ENCODE data around the gene CALCOCO2.

- TF ChIP-seq ZBTB8A (CRISPR knock-in tag; IDR thresholded peaks at IDR 0.05; ENCODE audit: borderline replicate concordance, low read depth) (no peak), RAD21 (CRISPR knock-in tag; IDR thresholded peaks at IDR 0.05) (no peak), EHMT2 (IDR thresholded peaks at IDR 0.05; ENCODE audit: borderline replicate concordance, low read depth, low read length) (no peak)
Measured at GRCh38 chr17:48843187-48843900, 12.5 kb downstream of the CALCOCO2 start.
